Renal cortical epithelial cell (primary cell): ENCODE measurements around the gene AP3B2. TPM values are rescaled to one million over a fixed set of nuclear protein-coding genes. Genes with fewer than 3 reads are reported as not detected.

Experiments
- total RNA-seq: library from RNA; depleted of rRNA; stranded (reverse); fragments of >200 nt; gene quantifications from 2 replicates; pipeline ENCODE4 v1.2.3, GENCODE V29; 2014

The AP3B2 gene
- total RNA-seq, 1 donor from 2014 or later, result 1.5 TPM

Other genes with a start within 250 kb of the AP3B2 start
- gene RPS17, start 169.4 kb downstream of the AP3B2 start, total RNA-seq, result 661 and 1,315 TPM in 2 replicates
- gene CPEB1, start 62.5 kb downstream of the AP3B2 start, total RNA-seq, result 0.20 and 0.35 TPM in 2 replicates
- gene FSD2, start 96.2 kb upstream of the AP3B2 start, total RNA-seq, result 0.17 TPM in 1 of 2 replicates, not detected in the other
- gene WHAMM, start 99.8 kb upstream of the AP3B2 start, total RNA-seq, result 9.0 and 12.7 TPM in 2 replicates
- gene HOMER2, start 242.8 kb upstream of the AP3B2 start, total RNA-seq, result 56.6 and 58.9 TPM in 2 replicates